Right hindlimb (tissue), 1 donor: Measurements from ENCODE around the gene TRUB2.
"Not testable (repeated sequence)": the region's sequence is repeated elsewhere in the genome, so short reads cannot be mapped to it uniquely, and the experiment has no call there.

Experiments used
- DNase-seq: peaks from one replicate; pipeline ENCODE4 v3.0.0-alpha.2; 2018

Gene TRUB2

DNA sequence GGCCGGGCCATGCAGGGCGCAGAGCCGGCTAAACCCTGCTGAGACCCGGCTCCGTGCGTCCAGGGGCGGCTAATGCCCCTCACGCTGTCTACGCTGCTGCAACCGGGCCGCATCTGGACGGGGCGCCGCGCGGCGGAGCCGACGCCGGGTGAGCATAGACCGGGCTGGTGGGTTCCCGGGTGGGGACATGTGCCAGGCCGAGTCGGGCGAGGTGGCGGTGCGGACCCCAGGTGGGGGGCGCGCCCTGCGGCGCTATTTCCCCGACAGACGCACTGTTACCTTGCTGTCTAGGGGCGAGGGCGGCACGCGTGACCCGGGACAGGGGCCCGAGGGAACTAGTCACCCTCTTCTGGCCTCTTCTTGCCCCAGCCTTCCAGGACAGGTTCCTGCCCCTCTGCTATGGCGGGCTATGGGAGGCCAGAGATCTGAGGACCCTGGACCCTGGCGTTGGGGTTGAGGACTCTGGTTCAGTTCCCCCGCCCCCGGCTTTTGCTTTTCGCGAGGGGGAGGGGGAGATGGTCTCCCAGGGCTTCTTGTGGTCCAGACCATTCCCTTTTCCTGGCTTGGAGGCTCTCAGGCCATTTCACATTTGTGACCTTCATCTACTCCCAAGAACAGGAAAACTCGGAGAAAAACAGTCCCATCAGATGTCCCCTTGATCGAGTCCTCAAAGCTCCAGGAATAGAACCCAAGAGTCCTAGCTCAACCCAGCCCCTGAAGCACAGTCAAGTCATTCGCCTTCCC, 18.6 kb upstream of the TRUB2 start:
- no peak for DNase-seq

DNA sequence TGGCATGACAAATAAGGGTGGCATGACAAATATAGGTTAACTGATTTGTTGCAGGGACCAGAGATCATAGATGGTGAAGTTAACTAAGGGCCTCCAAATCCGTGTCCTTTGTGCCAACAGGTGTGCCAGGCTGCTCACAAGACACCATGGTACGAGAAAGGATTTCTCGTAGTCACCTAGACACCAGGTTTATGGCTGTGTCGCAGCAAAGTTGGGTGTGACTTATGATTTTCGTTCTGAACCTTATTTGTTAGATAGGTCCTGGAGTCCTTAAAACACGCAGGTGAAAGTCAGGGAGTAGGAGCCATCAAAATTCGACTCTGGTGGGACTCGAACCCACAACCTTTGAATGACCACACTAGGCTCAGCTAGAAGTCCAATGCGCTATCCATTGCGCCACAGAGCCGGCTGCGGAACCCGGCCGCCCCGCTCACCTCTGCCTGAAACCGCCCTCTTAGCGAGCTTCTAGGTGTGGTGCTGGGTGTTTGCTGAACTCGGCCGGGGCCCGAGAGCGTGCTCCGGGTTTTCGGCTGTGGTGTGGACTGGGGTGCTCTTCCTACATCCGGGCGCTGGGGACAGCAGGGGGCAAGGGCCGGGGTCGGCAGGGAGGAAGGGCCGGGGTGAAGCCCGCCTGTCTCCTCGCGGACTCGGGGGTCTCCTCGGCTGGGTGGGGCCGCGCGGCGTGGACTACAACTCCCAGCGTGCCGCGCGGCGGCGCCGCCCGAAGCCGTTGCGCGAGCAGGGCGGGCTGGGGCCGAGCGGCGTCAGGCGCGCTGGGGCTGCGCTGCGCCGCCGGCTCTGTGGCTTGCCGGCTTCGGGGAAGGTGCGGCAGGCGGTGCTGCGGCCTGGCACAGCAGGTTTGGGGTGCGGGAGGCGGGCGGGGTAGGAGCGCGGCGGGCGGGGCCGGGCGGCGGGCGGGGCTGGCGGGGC, 17.8 kb upstream of the TRUB2 start, which contains the start of gene SLC27A4:
TSS of gene SLC27A4 (plus strand) at position 767 of the 930 bp plus-strand sequence. CDS start 2,606 bp downstream, outside the sequence.
- peak; percentile 77 for DNase-seq

- not testable (repeated sequence) for DNase-seq
Observed at GRCh38 chr9:128338852-128339614, 16.8 kb upstream of the TRUB2 start.

- no peak for DNase-seq
Observed at GRCh38 chr9:128337936-128338335, 15.7 kb upstream of the TRUB2 start.

GRCh38 chr9:128335914-128336313, 13.7 kb upstream of the TRUB2 start:
- no peak for DNase-seq

- no peak for DNase-seq
Observed at GRCh38 chr9:128335161-128335560, 12.9 kb upstream of the TRUB2 start.

DNA sequence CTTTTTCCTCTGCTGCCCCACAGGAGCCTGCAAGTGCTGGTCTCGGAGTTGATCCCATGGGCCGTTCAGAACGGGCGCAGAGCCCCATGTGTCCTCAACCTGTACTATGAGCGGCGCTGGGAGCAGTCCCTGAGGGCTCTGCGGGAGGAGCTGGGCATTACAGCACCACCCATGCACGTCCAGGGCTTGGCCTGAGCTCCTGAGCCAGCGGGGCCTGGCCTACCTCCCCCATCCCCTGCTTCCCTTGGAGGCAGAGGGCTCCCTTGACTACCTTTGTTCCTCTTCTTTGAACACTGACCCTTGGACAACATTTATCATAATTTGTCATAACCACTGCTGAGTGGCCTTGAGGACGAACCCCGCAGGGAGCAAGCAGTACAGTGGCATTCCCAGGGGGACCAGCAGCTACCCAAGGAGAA, 11.2 kb upstream of the TRUB2 start:
- no peak for DNase-seq

GRCh38 chr9:128325629-128326028, 3.4 kb upstream of the TRUB2 start:
- DNase-seq, result no peak

GRCh38 chr9:128324401-128324800, 2.2 kb upstream of the TRUB2 start:
- DNase-seq, result no peak

DNA sequence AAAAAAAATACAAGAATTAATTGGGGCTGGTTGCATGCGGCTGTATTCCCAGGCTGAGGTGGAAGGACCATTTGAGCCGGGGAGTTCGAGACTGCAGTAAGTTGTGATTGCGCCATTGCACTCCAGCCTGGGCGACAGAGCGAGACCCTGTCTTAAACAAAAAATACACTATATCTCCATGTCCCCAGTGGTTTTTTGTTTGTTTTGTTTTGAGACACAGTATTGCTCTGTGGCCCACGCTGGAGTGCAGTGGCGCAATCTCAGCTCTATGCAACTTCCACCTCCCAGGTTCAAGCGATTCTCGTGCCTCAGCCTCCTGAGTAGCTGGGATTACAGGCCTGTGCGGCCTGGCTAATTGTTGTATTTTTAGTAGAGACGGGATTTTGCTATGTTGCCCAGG, 1.5 kb upstream of the TRUB2 start:
- no peak for DNase-seq

- DNase-seq, result no peak
Observed at GRCh38 chr9:128323212-128323730, 1.0 kb upstream of the TRUB2 start.

GRCh38 chr9:128321879-128322403, 306 bp downstream of the TRUB2 start:
- DNase-seq, result no peak

GRCh38 chr9:128321343-128321742, 904 bp downstream of the TRUB2 start:
- no peak for DNase-seq

DNA sequence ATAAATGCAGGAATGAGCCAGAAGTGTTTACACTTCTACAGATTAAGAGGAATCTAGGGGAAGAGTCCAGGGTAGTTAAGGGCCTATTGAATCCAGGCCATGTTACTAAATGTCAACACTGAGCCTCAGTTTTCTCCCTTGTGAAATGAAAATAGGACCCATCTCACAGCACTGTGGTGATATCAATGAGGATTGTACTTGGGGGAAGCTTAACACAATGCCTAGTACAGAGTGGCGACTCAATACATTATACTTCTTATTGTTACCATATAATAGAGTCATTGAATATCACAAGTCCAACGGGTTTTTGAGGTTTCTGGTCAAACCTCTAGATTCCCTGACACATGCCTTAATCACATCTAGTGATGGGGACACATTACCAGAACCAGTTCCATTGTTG, 4.6 kb downstream of the TRUB2 start:
- DNase-seq, result no peak

DNA sequence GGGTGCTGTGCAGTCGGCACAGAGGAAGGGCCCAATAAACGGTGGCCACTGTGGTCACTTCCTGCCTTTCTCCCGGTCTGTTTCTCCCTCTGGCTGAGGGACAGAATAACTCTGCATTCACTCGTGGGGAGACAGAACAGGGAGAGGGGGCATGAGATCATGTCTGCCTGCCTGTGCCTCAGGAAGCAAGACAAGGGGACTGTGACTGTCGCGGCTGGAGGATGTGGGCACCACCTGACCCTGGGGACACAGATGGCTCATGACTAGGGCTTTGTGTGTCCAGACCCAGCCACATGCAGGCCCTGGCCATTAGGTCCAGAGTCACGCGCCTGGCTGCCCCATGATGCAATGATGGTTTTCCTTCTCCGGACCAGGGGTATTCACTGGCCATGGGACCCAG, 5.8 kb downstream of the TRUB2 start:
- DNase-seq, result no peak

GRCh38 chr9:128314697-128315096, 7.5 kb downstream of the TRUB2 start:
- DNase-seq, result no peak

- no peak for DNase-seq
Observed at GRCh38 chr9:128310461-128310860, 11.8 kb downstream of the TRUB2 start.

DNA sequence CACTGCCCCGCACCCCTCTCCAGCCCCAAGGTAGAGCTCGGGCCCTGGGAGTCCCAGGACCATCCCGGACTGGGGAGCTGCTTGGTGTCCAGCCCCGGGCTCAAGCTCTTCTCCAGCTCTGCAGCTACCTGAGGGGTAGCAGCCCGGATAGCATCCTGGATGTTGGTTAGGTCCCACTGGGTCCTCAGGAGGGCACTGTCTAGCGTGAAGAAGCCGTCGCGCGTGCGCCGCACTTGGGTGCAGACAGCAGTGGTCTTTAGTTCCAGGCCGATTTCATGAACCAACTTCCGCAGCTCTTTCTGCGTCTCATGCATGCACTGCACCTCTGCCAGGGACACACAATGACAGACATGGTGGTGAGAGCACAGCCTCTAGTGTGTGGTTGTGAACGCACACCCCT, 12.7 kb downstream of the TRUB2 start:
- DNase-seq, result no peak

GRCh38 chr9:128304971-128305288, 17.3 kb downstream of the TRUB2 start:
- no peak for DNase-seq

DNA sequence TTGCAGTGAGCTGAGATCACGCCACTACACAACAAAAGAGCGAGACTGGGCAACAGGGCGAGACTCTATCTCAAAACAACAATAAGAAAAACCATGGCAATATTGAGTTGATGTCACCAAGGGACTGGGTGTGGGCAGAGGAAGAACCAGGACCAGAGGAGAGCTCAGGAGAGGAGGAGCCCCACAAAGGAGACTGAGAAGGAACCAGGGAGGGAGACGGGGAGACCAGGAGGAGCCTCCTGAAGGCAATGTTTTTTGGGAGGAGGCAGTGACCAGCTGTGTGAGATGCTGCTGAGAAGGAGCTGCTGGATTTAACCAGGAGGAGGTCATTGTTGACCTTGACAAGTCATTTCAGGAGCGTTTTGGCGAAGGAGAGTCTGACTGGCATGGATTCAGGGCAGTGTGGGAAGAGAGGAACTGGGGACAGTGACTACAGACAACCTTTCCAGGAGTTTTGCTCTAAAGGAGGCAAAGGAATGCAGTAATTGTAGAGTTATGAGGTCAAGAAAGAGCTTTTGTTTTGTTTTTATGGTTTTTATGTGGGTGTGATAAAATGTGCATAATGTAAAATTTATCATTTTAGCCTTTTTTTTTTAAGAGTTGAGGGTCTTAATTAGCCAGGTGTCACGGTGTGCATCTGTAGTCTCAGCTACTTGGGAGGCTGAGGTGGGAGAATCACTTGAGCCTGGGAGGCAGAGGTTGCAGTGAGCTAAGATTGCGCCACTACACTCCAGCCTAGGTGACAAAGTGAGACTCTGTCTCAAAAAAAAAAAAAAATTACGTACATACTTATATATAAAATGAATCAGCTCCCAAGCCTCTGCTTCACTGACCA, 17.9 kb downstream of the TRUB2 start:
- DNase-seq, result no peak

- no peak for DNase-seq
Observed at GRCh38 chr9:128298535-128299482, 23.4 kb downstream of the TRUB2 start.
